G401 (cell line): ENCODE measurements around the gene CAMK2D. TPM values are rescaled to one million over a fixed set of nuclear protein-coding genes. Genes with fewer than 3 reads are reported as not detected.

Source experiments
- DNase-seq: peaks from one replicate; pipeline ENCODE4 v3.0.0-alpha.2; 2015; ENCODE audit warnings: low spot score
- in situ Hi-C: cut with HindIII; loops from 2 replicates; pipeline ENCODE4 v1.10.0; 2016; ENCODE audit warnings: low sequenced_read_pairs, mixed read lengths
- total RNA-seq: library from RNA; depleted of rRNA; stranded (reverse); fragments of >200 nt; shearing (Covaris generic); gene quantifications from 2 replicates; pipeline ENCODE4 v1.2.3, GENCODE V29; 2014

The CAMK2D gene
- total RNA-seq, 1 experiment from 2014 or later, result 65.9 TPM

- in situ Hi-C loops, result no loop called here
- DNase-seq, result no peak
Measured at GRCh38 chr4:113471146-113471860, 290.2 kb downstream of the CAMK2D start.

- in situ Hi-C loops, result no loop called here
- DNase-seq, result no peak
Measured at GRCh38 chr4:113469926-113470325, 291.6 kb downstream of the CAMK2D start.

- DNase-seq, result no peak
- in situ Hi-C loops, result no loop called here
Measured at GRCh38 chr4:113469023-113469390, 292.5 kb downstream of the CAMK2D start.

- DNase-seq, result peak; percentile 74
- in situ Hi-C loops, result no loop called here
Measured at GRCh38 chr4:113468165-113469022, 293.1 kb downstream of the CAMK2D start.

GRCh38 chr4:113467581-113467980 is 294.0 kb downstream of the CAMK2D start:
- in situ Hi-C loops, result no loop called here
- DNase-seq, result peak; percentile 78

GRCh38 chr4:113462286-113462685 is 299.3 kb downstream of the CAMK2D start:
- DNase-seq, result no peak
- in situ Hi-C loops, result no loop called here

GRCh38 chr4:113461281-113461680 is 300.3 kb downstream of the CAMK2D start:
- DNase-seq, result no peak
- in situ Hi-C loops, result no loop called here

GRCh38 chr4:113457886-113458285 is 303.7 kb downstream of the CAMK2D start:
- in situ Hi-C loops, result no loop called here
- no peak for DNase-seq

- DNase-seq, result no peak
- in situ Hi-C loops, result no loop called here
Measured at GRCh38 chr4:113457121-113457520, 304.4 kb downstream of the CAMK2D start.

- DNase-seq, result no peak
- in situ Hi-C loops, result no loop called here
Measured at GRCh38 chr4:113455061-113455460, 306.5 kb downstream of the CAMK2D start.

- in situ Hi-C loops, result no loop called here
- peak; percentile 40 for DNase-seq
Measured at GRCh38 chr4:113452868-113453620, 308.5 kb downstream of the CAMK2D start.

- in situ Hi-C loops, result no loop called here
- DNase-seq, result no peak
Measured at GRCh38 chr4:113452152-113452551, 309.4 kb downstream of the CAMK2D start.

GRCh38 chr4:113450295-113451080 is 311.1 kb downstream of the CAMK2D start:
- DNase-seq, result peak; percentile 49
- in situ Hi-C loops, result no loop called here

- DNase-seq, result no peak
- in situ Hi-C loops, result no loop called here
Measured at GRCh38 chr4:113449410-113449974, 312.0 kb downstream of the CAMK2D start.

- in situ Hi-C loops, result no loop called here
- DNase-seq, result no peak
Measured at GRCh38 chr4:113447769-113448168, 313.8 kb downstream of the CAMK2D start.

GRCh38 chr4:113447061-113447460 is 314.5 kb downstream of the CAMK2D start:
- in situ Hi-C loops, result no loop called here
- no peak for DNase-seq

GRCh38 chr4:113446019-113446418 is 315.5 kb downstream of the CAMK2D start:
- in situ Hi-C loops, result no loop called here
- DNase-seq, result no peak

GRCh38 chr4:113445286-113445685 is 316.3 kb downstream of the CAMK2D start:
- in situ Hi-C loops, result no loop called here
- no peak for DNase-seq

- in situ Hi-C loops, result no loop called here
- DNase-seq, result no peak
Measured at GRCh38 chr4:113444386-113444785, 317.2 kb downstream of the CAMK2D start.
